H1 (cell line): ENCODE measurements around the gene UVRAG. TPM values are rescaled to one million over a fixed set of nuclear protein-coding genes. Genes with fewer than 3 reads are reported as not detected.

ENCODE experiments used
- BCL11A ChIP-seq, 2 experiments: IDR thresholded peaks; one replicate each; pipeline ENCODE4 v1.6.1; 2011; ENCODE audit warnings: low read depth in 2 of 2, low read length in 2 of 2, mild to moderate bottlenecking in 2 of 2
- CBX5 ChIP-seq: fragments of 300-800, 300-1000 bp; sonication (generic); IDR thresholded peaks from 2 replicates; pipeline ENCODE4 v1.7.1; 2016; ENCODE audit warnings: antibody characterized with exemption, low read length, low read depth
- POLR2A ChIP-seq, 2 experiments: IDR thresholded peaks; 1 replicate in 1 of 2; 2 replicates in 1 of 2; pipeline ENCODE4 v1.6.1; 2011; ENCODE audit warnings: low read depth in 2 of 2, low read length in 2 of 2, mild to moderate bottlenecking in 2 of 2; ENCODE audit errors: control extremely low read depth in 1 of 2
- SIX5 ChIP-seq: IDR thresholded peaks from 2 replicates; pipeline ENCODE4 v1.6.1; 2011; ENCODE audit warnings: mild to moderate bottlenecking, low read depth, low read length
- SP1 ChIP-seq: IDR thresholded peaks from 2 replicates; pipeline ENCODE4 v1.6.1; 2011; ENCODE audit warnings: low read depth, low read length
- TBP ChIP-seq: IDR thresholded peaks from 2 replicates; pipeline ENCODE4 v1.6.1; 2011; ENCODE audit warnings: low read depth, low read length, improper control_type of control experiment
- TEAD4 ChIP-seq: IDR thresholded peaks from 2 replicates; pipeline ENCODE4 v1.6.1; 2012; ENCODE audit warnings: low read depth, low read length, inconsistent platforms, mixed read lengths
- ZNF274 ChIP-seq: IDR thresholded peaks from 2 replicates; pipeline ENCODE4 v1.7.0; 2012; ENCODE audit warnings: low read length, borderline replicate concordance; ENCODE audit errors: extremely low read depth
- polyA plus RNA-seq, 7 experiments: library from polyadenylated mRNA; depleted of rRNA in 3 of 7; stranded (reverse) in 5 of 7; unstranded in 2 of 7; fragments of >200 nt in 5 of 7; fragments of 200-250 nt in 2 of 7; gene quantifications; 1 replicate in 5 of 7; 2 replicates in 1 of 7; 4 replicates in 1 of 7; pipeline versions ENCODE4 v1.2.1 to v1.2.3, GENCODE V29; 2011 to 2013; ENCODE audit warnings: missing spikeins in 2 of 7, mixed read lengths in 2 of 7
- total RNA-seq: library from RNA; stranded (reverse); fragmentation: NEBNext Ultra II Directional; extraction: Animal tissue kit (Norgen Biotek cat#: 25700); gene quantifications from 2 replicates; pipeline ENCODE4 v1.2.1, GENCODE V29; 2021
- TF ChIP-seq, protein P1 (sequence below): fragments of 300-600 bp; sonication (generic); IDR thresholded peaks from 2 replicates; pipeline ENCODE4 v1.7.1; 2012; ENCODE audit warnings: low read length, moderate library complexity, mild to moderate bottlenecking, inconsistent platforms; ENCODE audit not compliant: insufficient replicate concordance
- TF ChIP-seq, protein P2 (sequence below): IDR thresholded peaks from 2 replicates; pipeline ENCODE4 v1.6.1; 2011; ENCODE audit warnings: low read length, improper control_type of control experiment
- TF ChIP-seq, protein P3 (sequence below): IDR thresholded peaks from 2 replicates; pipeline ENCODE4 v1.6.1; 2011; ENCODE audit warnings: low read depth, mild to moderate bottlenecking, low read length; ENCODE audit not compliant: insufficient read depth

Gene UVRAG
- total and polyA plus RNA-seq, 2 of the 8 experiments (the other 6 are each of a cell fraction or from before 2014, with no cell fraction given): 5.5 to 14.7 TPM

DNA sequence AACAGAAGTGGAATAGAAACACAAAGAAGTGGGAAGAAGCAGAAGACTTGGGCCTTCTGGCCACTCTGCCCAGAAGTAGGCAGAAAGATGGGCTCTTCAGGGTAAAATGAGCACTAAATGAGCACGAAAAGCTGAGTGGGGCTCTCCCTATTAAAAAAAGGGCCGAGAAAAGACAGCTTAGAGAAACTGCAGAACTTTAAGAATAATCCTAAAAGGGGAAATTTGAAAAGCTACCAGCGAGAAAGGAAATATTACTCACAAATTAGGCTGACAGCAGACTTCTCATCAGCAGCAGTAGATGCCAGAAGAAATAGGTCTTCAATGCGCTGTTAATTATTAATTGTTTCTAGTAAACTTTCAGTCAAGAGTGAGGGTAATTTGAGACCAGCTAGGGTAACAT, 78.2 kb downstream of the UVRAG start (continued):
- TF ChIP-seq, protein P1, sequence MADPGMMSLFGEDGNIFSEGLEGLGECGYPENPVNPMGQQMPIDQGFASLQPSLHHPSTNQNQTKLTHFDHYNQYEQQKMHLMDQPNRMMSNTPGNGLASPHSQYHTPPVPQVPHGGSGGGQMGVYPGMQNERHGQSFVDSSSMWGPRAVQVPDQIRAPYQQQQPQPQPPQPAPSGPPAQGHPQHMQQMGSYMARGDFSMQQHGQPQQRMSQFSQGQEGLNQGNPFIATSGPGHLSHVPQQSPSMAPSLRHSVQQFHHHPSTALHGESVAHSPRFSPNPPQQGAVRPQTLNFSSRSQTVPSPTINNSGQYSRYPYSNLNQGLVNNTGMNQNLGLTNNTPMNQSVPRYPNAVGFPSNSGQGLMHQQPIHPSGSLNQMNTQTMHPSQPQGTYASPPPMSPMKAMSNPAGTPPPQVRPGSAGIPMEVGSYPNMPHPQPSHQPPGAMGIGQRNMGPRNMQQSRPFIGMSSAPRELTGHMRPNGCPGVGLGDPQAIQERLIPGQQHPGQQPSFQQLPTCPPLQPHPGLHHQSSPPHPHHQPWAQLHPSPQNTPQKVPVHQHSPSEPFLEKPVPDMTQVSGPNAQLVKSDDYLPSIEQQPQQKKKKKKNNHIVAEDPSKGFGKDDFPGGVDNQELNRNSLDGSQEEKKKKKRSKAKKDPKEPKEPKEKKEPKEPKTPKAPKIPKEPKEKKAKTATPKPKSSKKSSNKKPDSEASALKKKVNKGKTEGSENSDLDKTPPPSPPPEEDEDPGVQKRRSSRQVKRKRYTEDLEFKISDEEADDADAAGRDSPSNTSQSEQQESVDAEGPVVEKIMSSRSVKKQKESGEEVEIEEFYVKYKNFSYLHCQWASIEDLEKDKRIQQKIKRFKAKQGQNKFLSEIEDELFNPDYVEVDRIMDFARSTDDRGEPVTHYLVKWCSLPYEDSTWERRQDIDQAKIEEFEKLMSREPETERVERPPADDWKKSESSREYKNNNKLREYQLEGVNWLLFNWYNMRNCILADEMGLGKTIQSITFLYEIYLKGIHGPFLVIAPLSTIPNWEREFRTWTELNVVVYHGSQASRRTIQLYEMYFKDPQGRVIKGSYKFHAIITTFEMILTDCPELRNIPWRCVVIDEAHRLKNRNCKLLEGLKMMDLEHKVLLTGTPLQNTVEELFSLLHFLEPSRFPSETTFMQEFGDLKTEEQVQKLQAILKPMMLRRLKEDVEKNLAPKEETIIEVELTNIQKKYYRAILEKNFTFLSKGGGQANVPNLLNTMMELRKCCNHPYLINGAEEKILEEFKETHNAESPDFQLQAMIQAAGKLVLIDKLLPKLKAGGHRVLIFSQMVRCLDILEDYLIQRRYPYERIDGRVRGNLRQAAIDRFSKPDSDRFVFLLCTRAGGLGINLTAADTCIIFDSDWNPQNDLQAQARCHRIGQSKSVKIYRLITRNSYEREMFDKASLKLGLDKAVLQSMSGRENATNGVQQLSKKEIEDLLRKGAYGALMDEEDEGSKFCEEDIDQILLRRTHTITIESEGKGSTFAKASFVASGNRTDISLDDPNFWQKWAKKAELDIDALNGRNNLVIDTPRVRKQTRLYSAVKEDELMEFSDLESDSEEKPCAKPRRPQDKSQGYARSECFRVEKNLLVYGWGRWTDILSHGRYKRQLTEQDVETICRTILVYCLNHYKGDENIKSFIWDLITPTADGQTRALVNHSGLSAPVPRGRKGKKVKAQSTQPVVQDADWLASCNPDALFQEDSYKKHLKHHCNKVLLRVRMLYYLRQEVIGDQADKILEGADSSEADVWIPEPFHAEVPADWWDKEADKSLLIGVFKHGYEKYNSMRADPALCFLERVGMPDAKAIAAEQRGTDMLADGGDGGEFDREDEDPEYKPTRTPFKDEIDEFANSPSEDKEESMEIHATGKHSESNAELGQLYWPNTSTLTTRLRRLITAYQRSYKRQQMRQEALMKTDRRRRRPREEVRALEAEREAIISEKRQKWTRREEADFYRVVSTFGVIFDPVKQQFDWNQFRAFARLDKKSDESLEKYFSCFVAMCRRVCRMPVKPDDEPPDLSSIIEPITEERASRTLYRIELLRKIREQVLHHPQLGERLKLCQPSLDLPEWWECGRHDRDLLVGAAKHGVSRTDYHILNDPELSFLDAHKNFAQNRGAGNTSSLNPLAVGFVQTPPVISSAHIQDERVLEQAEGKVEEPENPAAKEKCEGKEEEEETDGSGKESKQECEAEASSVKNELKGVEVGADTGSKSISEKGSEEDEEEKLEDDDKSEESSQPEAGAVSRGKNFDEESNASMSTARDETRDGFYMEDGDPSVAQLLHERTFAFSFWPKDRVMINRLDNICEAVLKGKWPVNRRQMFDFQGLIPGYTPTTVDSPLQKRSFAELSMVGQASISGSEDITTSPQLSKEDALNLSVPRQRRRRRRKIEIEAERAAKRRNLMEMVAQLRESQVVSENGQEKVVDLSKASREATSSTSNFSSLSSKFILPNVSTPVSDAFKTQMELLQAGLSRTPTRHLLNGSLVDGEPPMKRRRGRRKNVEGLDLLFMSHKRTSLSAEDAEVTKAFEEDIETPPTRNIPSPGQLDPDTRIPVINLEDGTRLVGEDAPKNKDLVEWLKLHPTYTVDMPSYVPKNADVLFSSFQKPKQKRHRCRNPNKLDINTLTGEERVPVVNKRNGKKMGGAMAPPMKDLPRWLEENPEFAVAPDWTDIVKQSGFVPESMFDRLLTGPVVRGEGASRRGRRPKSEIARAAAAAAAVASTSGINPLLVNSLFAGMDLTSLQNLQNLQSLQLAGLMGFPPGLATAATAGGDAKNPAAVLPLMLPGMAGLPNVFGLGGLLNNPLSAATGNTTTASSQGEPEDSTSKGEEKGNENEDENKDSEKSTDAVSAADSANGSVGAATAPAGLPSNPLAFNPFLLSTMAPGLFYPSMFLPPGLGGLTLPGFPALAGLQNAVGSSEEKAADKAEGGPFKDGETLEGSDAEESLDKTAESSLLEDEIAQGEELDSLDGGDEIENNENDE: no peak
- TF ChIP-seq, protein P2, sequence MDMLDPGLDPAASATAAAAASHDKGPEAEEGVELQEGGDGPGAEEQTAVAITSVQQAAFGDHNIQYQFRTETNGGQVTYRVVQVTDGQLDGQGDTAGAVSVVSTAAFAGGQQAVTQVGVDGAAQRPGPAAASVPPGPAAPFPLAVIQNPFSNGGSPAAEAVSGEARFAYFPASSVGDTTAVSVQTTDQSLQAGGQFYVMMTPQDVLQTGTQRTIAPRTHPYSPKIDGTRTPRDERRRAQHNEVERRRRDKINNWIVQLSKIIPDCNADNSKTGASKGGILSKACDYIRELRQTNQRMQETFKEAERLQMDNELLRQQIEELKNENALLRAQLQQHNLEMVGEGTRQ: no peak
- TF ChIP-seq POLR2A (IDR thresholded peaks at IDR 0.05; ENCODE audit: control extremely low read depth in 1 of 2, low read depth in 2 of 2, low read length in 2 of 2): no peak
- TF ChIP-seq BCL11A (IDR thresholded peaks at IDR 0.05; ENCODE audit: low read depth in 2 of 2, low read length in 2 of 2): no peak
- no peak for TF ChIP-seq CBX5
- TF ChIP-seq, protein P3, sequence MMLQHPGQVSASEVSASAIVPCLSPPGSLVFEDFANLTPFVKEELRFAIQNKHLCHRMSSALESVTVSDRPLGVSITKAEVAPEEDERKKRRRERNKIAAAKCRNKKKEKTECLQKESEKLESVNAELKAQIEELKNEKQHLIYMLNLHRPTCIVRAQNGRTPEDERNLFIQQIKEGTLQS: no peak
- TF ChIP-seq SP1: no peak
- no peak for TF ChIP-seq TBP
- no peak for TF ChIP-seq SIX5
- TF ChIP-seq TEAD4: no peak
- no peak for TF ChIP-seq ZNF274
